Activated CD4-positive, alpha-beta memory T cell treated with anti-CD3 and anti-CD28 coated beads for 36 hours (primary cell): ENCODE data around the gene NUCKS1. TPM values are rescaled to one million over a fixed set of nuclear protein-coding genes. Genes with fewer than 3 reads are reported as not detected.

Experiments used
- CTCF ChIA-PET: fragments of 350-600 bp; sonication (Branson Sonifier 250); formaldehyde crosslinking; loops from one replicate; lab custom pipeline; 2021; ENCODE audit warnings: antibody characterized with exemption, inconsistent platforms; lab: Charles Lee
- POLR2A ChIA-PET: fragments of 350-600 bp; sonication (Branson Sonifier 250); formaldehyde crosslinking; loops from one replicate; lab custom pipeline; 2021; ENCODE audit warnings: antibody characterized with exemption; lab: Charles Lee
- DNase-seq: peaks from one replicate; pipeline ENCODE4 v3.0.0-alpha.2; 2020
- H3K27ac Mint-ChIP-seq: one replicate; pipeline ENCODE4 v1.8.0; 2021; ENCODE audit warnings: mixed read lengths
- H3K27me3 Mint-ChIP-seq: one replicate; pipeline ENCODE4 v1.8.0; 2021; ENCODE audit warnings: mixed read lengths
- H3K36me3 Mint-ChIP-seq: one replicate; pipeline ENCODE4 v1.8.0; 2021; ENCODE audit warnings: mixed read lengths
- H3K4me1 Mint-ChIP-seq: one replicate; pipeline ENCODE4 v1.8.0; 2021; ENCODE audit warnings: low read depth, mixed read lengths
- H3K4me3 Mint-ChIP-seq: one replicate; pipeline ENCODE4 v1.8.0; 2021; ENCODE audit warnings: mild to moderate bottlenecking, mixed read lengths
- H3K9me3 Mint-ChIP-seq: one replicate; pipeline ENCODE4 v1.8.0; 2021; ENCODE audit warnings: mixed read lengths
- intact Hi-C: fragments of 100-400 bp; cut with micrococcal nuclease; formaldehyde crosslinking; loops from one replicate; pipeline ENCODE4 v1.15.1; 2023
- total RNA-seq, 2 experiments: library from RNA; stranded (reverse); gene quantifications; one replicate each; pipeline ENCODE4 v1.2.3, GENCODE V29; 2021

NUCKS1 gene
- total RNA-seq, 2 experiments from 2014 or later: 149 to 202 TPM

DNA sequence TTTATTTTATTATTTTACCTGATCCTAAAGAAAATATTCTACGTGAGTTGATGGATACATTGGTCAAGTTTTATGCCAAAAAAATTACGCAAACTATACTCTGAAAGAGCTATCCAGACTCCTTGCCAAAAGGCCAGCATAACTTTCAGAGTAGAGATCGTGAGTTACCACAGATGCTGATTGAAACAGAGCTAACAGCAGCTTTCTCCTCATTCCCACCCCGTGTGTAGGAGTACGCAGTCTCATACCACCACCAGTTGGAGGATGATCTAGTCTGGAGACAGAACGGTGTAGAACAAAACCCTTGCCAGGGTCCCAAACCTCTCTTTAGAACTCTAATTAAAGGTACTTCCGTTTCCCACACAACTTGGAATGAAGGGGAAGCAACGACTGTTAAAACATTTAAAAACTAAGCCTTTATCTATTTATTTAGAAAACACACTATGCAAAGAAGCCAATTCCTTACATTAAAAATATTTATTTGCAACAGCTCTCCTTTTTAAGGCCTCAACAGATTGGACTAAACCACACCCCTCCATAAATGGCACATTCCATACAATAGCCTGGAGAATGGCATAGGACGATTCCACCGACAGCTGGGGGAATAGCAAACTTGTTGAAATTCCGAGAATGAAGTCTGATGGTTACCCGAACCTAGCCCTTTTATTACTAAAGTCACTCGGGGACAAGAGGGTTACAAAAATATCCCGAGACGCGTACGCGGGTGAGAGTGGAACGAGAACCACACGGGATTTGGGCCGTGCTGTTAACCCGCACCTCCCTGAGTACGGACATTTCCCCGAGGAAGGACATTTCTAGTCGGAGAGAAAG, 1.4 kb downstream of the NUCKS1 start:
- peak overlapping the region; percentile 92 for H3K27ac Mint-ChIP-seq
- peaks cover 23% of the 10 kb centered on the region for H3K36me3 Mint-ChIP-seq
- peaks cover 1% of the 10 kb centered on the region for H3K27me3 Mint-ChIP-seq
- ChIA-PET POLR2A (interaction anchor here (0.7 to 2.2 kb wide), 11 partner anchors 15 to 117 kb away, joined by 3 to 25 read pairs (median 6); partner anchors contain the start of genes ELK4, RAB29 and SLC45A3), CTCF (interaction anchor here (0.8 to 2.1 kb wide), 5 partner anchors 25 to 157 kb away, joined by 3 to 10 read pairs (median 4); no protein-coding TSS in a partner anchor)
- DNase-seq: peak; percentile 74
- no peaks in the 10 kb centered on the region for H3K9me3 Mint-ChIP-seq
- peaks cover 43% of the 10 kb centered on the region for H3K4me1 Mint-ChIP-seq
- intact Hi-C loops: loop anchor here (2.0 to 5.0 kb wide), 3 partner anchors 30 to 461 kb away; no protein-coding TSS in a partner anchor
- peak overlapping the region; percentile 93 for H3K4me3 Mint-ChIP-seq

DNA sequence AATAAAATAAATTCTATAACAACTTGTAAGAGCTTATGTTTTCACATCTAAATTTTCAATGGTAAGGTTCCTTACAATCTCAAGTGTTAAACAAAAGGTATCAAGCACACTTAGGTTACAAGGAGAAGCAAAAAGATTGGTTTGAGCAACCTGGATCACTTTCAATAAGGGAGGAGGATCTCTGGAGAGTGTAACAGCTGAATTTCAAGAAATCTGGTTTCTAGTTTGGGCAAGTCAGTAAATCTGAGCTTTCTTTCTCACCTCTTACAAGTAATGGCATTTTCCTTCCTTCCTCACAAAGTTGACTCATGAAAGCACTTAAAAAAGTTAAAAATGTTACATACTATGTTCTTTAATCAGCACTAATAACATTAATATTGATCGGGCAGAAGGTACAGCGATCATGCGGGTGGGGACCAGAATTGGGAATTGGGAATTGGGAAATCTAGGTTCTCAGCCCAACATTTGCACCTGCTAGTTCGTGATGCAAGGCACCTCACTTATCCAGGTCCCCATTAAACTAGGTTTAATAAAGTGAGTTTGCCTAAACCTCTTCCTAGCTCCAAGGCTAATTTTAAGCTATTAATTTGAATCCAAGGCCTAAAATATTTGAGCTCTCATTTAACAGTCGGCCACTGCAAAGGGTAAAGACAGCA, 3.1 kb downstream of the NUCKS1 start:
- Mint-ChIP-seq H3K27ac (peak overlapping the region; percentile 56), H3K9me3 (no peaks in the 10 kb centered on the region), H3K4me1 (peaks cover 55% of the 10 kb centered on the region), H3K4me3 (peak overlapping the region; percentile 34), H3K27me3 (peaks cover 1% of the 10 kb centered on the region), H3K36me3 (peaks cover 24% of the 10 kb centered on the region)
- DNase-seq: no peak
- intact Hi-C loops: loop anchor here (5.0 kb wide), 1 partner anchor 460 kb away; no protein-coding TSS in a partner anchor
- CTCF ChIA-PET: interaction anchor here (0.6 to 1.5 kb wide), 5 partner anchors 16 to 824 kb away, joined by 3 to 6 read pairs (median 4); no protein-coding TSS in a partner anchor
- POLR2A ChIA-PET: interaction anchor here (0.7 to 1.3 kb wide), 5 partner anchors 13 to 1173 kb away, joined by 3 to 4 read pairs (median 3); partner anchors contain the start of gene RAB29

DNA sequence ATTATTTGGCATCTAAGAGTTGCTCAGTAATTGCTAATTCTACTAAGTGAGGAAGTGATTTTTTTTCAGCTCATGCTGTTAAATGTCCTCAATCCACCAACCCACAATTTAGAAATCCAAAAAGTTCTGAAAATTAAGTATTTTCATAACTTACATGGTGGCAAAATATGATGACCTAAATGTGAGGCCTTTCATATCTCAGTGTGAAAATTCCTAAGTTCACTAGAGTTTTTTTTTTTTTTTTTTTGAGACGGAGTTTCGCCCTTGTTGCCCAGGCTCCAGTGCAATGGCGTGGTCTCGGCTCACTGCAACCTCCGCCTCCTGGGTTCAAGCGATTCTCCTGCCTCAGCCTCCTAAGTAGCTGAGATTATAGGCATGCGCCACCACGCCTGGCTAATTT, 5.6 kb downstream of the NUCKS1 start:
- ChIA-PET POLR2A (interaction anchor here (1.7 kb wide), 1 partner anchor 30 kb away, joined by 4 read pairs; no protein-coding TSS in a partner anchor), CTCF (interaction anchor here (1.9 kb wide), 1 partner anchor 33 kb away, joined by 6 read pairs; no protein-coding TSS in a partner anchor)
- peaks cover 23% of the 10 kb centered on the region for H3K36me3 Mint-ChIP-seq
- H3K4me1 Mint-ChIP-seq: peaks cover 56% of the 10 kb centered on the region
- H3K27me3 Mint-ChIP-seq: no peaks in the 10 kb centered on the region
- H3K9me3 Mint-ChIP-seq: no peaks in the 10 kb centered on the region
- H3K27ac Mint-ChIP-seq: no peak overlapping the region
- no peak for DNase-seq
- H3K4me3 Mint-ChIP-seq: no peak overlapping the region
- intact Hi-C loops: no loop called here

DNA sequence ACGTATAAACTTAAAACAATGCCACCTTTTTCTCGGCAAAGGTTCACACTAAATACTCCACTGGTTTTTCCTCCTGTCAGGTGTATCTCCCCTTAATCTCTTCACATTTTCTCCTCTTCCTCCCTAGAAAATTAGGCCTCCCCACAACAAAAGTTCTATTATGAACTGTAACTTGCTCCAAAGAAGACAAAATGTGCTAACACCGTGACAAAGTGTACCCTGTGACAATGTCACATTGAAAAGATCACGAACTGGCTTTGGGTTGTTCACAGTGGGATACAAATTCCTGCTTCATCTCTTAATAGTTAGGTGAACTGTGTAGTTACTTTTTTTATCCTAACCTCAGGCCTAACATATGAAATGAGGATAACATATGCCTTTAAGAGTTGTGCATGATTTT, 6.0 kb downstream of the NUCKS1 start:
- Mint-ChIP-seq H3K9me3 (no peaks in the 10 kb centered on the region), H3K36me3 (peaks cover 22% of the 10 kb centered on the region), H3K4me1 (peaks cover 59% of the 10 kb centered on the region), H3K27ac (peak overlapping the region; percentile 43), H3K27me3 (no peaks in the 10 kb centered on the region), H3K4me3 (no peak overlapping the region)
- POLR2A ChIA-PET: no interaction called here
- intact Hi-C loops: no loop called here
- no peak for DNase-seq
- CTCF ChIA-PET: interaction anchor here (1.9 kb wide), 1 partner anchor 32 kb away, joined by 6 read pairs; no protein-coding TSS in a partner anchor

DNA sequence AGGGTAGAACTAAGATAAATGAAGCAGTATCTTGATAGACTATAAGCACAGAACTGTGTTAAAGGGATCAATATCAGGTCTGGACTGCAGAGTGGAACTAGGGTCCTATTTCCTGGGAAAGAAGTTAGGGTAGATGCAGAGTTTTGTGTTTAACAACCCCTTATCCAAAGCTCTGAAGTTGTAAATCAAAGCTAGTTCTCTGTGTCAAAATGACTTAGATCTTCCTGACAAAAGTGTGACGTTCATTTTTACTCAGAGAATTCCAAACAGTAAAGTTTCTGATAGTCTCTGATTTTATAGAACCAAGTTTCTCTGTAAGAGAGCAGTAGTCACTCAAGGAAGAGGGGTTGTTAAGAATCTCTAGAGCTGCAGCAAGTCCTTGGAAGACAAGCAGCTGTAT, 8.3 kb downstream of the NUCKS1 start:
- intact Hi-C loops: no loop called here
- no peak for DNase-seq
- H3K27ac Mint-ChIP-seq: no peak overlapping the region
- POLR2A ChIA-PET: no interaction called here
- CTCF ChIA-PET: interaction anchor here (3.5 kb wide), 1 partner anchor 83 kb away, joined by 9 read pairs; no protein-coding TSS in a partner anchor
- no peak overlapping the region for H3K4me3 Mint-ChIP-seq
- H3K27me3 Mint-ChIP-seq: no peaks in the 10 kb centered on the region
- H3K9me3 Mint-ChIP-seq: no peaks in the 10 kb centered on the region
- H3K4me1 Mint-ChIP-seq: peaks cover 52% of the 10 kb centered on the region
- peaks cover 12% of the 10 kb centered on the region for H3K36me3 Mint-ChIP-seq

DNA sequence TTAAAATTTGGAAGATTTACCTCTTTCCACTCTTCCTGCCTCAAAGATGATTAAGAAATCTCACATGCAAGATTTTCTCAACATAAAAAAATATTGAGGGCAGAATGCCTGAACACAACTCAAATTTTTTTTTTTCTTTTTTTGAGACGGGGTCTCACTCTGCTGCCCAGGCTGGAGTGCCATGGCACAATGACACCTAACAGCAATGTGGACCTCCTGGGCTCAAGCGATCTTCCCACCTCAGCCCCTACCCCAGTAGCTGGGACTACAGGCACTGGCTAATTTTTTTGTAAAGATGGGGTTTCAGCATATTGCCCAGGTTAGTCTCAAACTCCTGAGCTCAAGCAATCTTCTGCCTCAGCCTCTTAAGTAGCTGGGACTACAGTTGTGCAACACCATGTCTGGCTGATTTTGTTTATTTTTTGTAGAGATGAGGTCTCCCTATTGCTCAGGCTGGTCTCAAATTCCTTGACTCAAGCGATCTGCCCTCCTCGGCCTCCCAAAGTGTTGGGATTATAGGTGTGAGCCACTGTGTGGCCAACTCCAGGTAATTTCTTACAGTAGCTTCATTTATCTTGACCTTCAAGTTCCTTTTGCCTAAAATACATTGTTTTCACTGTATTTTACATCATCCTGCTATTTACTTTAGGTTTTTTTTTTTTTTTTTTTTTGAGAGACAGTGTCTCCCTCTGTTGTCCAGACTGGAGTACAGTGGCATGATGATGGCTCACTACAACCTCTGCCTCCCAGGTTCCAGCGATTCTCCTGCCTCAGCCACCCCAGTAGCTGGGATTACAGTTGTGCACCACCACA, 10.4 kb downstream of the NUCKS1 start:
- Mint-ChIP-seq H3K36me3 (peaks cover 13% of the 10 kb centered on the region), H3K4me1 (peaks cover 43% of the 10 kb centered on the region), H3K27ac (no peak overlapping the region), H3K4me3 (no peak overlapping the region), H3K9me3 (no peaks in the 10 kb centered on the region), H3K27me3 (no peaks in the 10 kb centered on the region)
- CTCF ChIA-PET: interaction anchor here (0.7 to 3.5 kb wide), 4 partner anchors 43 to 211 kb away, joined by 3 to 9 read pairs (median 5); no protein-coding TSS in a partner anchor
- intact Hi-C loops: no loop called here
- no peak for DNase-seq
- POLR2A ChIA-PET: no interaction called here

DNA sequence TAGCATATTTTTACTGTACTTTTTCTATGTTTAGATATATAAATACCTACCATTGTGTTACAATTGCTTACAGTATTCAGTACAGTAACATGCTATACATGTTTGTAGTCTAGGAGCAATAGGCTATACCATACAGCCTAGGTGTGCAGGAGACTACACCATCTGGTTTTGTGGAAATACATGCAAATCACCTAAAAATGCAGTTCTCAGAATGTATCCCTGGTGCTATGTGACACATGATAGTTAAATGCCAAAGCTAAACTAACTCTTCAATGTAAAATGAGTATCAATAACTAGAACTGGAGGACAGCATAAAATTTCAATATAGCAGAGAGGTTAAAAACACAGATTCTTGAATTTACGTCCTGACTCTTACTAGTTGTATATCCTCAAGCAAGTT, 14.8 kb downstream of the NUCKS1 start:
- POLR2A ChIA-PET: interaction anchor here (1.2 kb wide), 1 partner anchor 10 kb away, joined by 4 read pairs; no protein-coding TSS in a partner anchor

DNA sequence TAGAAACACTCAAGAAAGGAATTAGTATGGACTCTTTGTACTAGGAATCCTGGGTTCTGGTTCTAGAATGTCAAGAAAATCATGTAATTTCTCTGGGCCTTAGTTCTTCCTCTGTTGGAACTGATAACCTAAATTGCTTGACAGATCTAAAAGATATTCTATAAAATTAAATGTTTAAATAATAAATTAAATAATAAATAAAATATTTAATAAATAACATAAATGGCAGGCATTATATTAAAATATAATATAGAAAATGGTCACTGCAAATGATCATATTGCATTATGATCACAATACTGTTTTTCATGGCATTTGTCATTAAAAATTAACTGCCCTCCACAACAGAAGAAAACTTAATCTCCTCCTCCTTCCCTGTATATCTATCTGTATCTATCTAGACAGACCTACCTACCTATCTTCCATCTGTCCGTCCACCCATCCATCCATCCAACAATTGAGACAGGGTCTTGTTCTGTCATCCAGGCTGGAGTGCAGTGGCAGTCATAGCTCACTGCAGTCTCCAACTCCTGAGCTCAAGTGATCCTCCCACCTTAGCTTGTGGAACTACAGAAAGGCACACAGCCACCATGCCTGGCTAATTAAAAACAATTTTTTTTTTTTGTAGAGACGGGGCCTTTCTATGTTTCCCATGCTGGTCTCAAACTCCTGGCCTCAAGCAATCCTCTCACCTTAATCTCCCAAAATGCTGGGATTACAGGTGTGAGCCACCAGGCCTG, 16.4 kb downstream of the NUCKS1 start:
- CTCF ChIA-PET: interaction anchor here (0.5 to 2.0 kb wide), 5 partner anchors 19 to 901 kb away, joined by 3 to 6 read pairs (median 4); no protein-coding TSS in a partner anchor
- no peak for DNase-seq
- peaks cover 10% of the 10 kb centered on the region for H3K36me3 Mint-ChIP-seq
- POLR2A ChIA-PET: interaction anchor here (0.8 to 1.5 kb wide), 3 partner anchors 12 to 15 kb away, joined by 3 to 6 read pairs (median 4); no protein-coding TSS in a partner anchor
- no peaks in the 10 kb centered on the region for H3K9me3 Mint-ChIP-seq
- H3K4me3 Mint-ChIP-seq: no peak overlapping the region
- H3K27ac Mint-ChIP-seq: no peak overlapping the region
- peaks cover 38% of the 10 kb centered on the region for H3K4me1 Mint-ChIP-seq
- no peaks in the 10 kb centered on the region for H3K27me3 Mint-ChIP-seq
- intact Hi-C loops: no loop called here

More for the DNA sequence above, 14.8 kb downstream of the NUCKS1 start:
- Mint-ChIP-seq H3K27me3 (no peaks in the 10 kb centered on the region), H3K27ac (no peak overlapping the region), H3K4me3 (no peak overlapping the region), H3K9me3 (no peaks in the 10 kb centered on the region), H3K4me1 (peaks cover 34% of the 10 kb centered on the region), H3K36me3 (peaks cover 13% of the 10 kb centered on the region)
- no peak for DNase-seq
- intact Hi-C loops: no loop called here
- CTCF ChIA-PET: interaction anchor here (0.5 kb wide), 1 partner anchor 896 kb away, joined by 3 read pairs; no protein-coding TSS in a partner anchor

DNA sequence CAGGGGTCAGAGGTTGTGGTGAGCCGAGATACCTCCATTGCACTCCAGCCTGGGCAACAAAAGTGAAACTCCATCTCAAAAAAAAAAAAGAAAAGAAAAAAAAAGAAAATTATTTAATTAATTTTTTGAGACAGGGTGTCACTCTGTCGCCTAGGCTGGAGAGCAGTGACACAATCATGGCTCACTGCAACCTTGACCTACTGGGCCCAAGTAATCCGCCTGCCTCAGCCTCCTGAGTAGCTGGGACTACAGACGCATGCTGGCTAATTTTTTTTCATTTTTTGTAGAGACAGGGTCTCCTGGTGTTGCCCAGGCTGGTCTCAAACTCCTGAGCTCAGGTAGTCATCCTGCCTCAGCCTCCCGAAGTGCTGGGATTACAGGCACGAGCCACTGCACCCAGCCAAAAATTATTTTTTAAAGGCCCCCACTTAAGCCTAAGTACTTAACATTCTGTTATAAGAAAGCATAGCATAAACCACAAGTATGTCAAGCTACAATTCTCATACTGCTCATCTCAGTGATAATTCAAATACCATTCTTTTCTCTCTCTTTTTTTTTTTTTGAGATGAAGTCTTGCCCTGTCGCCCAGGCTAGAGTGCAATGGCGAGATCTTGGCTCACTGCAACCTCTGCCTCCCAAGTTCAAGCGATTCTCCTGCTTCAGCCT, 19.9 kb downstream of the NUCKS1 start:
- Mint-ChIP-seq H3K36me3 (peaks cover 23% of the 10 kb centered on the region), H3K27me3 (no peaks in the 10 kb centered on the region), H3K27ac (peak overlapping the region; percentile 42), H3K4me3 (no peak overlapping the region), H3K9me3 (no peaks in the 10 kb centered on the region), H3K4me1 (peaks cover 26% of the 10 kb centered on the region)
- intact Hi-C loops: no loop called here
- no peak for DNase-seq
- CTCF ChIA-PET: interaction anchor here (0.9 to 1.1 kb wide), 2 partner anchors 19 kb away, joined by 3 to 6 read pairs; no protein-coding TSS in a partner anchor
- POLR2A ChIA-PET: no interaction called here

DNA sequence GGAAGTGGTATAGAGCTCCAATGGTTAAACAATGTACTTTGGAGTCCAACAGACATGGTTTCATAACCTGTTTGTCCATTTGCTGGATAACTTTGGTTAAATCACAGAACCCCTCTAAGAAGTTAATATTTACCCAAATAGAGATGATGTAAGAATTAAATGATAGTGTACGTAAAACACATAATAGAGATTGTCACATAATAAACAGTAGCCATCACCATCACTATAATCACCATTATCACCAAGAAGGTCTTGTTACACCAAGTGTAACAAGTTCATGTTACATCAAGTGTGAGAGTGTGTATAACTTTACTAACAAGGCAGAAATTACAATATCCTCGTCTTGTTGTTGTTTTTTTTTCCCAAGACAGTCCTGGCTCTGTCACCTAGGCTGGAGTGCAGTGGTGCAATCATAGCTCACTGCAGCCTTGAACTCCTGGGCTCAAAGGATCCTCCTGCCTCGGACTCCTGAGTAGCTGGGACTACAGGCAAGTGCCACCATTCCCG, 23.3 kb downstream of the NUCKS1 start:
- no peak for DNase-seq
- peaks cover 37% of the 10 kb centered on the region for H3K36me3 Mint-ChIP-seq
- peaks cover 20% of the 10 kb centered on the region for H3K4me1 Mint-ChIP-seq
- no peaks in the 10 kb centered on the region for H3K27me3 Mint-ChIP-seq
- no peaks in the 10 kb centered on the region for H3K9me3 Mint-ChIP-seq
- no peak overlapping the region for H3K27ac Mint-ChIP-seq
- CTCF ChIA-PET: interaction anchor here (3.9 to 7.4 kb wide), 2 partner anchors 16 to 68 kb away, joined by 12 to 52 read pairs; no protein-coding TSS in a partner anchor
- H3K4me3 Mint-ChIP-seq: no peak overlapping the region
- intact Hi-C loops: no loop called here
- POLR2A ChIA-PET: no interaction called here
